Epithelial cell of esophagus (primary cell): Measurements from ENCODE around the gene CHN2.

ENCODE experiments used
- DNase-seq: peaks from one replicate; pipeline ENCODE4 v3.0.0; 2010; ENCODE audit warnings: low read depth
- H3K4me3 ChIP-seq: 2 replicates; pipeline ENCODE4 v1.5.1; 2011; ENCODE audit warnings: mild to moderate bottlenecking, low read length, control low read depth
- CTCF ChIP-seq: IDR thresholded peaks from 2 replicates; pipeline ENCODE4 v1.5.1; 2011; ENCODE audit warnings: low read depth, mild to moderate bottlenecking, low read length, control low read depth, inconsistent platforms; ENCODE audit not compliant: insufficient read depth; ENCODE audit errors: missing control alignments

Gene CHN2

GRCh38 chr7:29349362-29349761 is 154.8 kb downstream of the CHN2 start:
- no peak for TF ChIP-seq CTCF
- H3K4me3 ChIP-seq = no peak overlapping the region
- DNase-seq = peak; percentile 91

GRCh38 chr7:29350351-29350750 is 155.8 kb downstream of the CHN2 start:
- DNase-seq = no peak
- H3K4me3 ChIP-seq = no peak overlapping the region
- TF ChIP-seq CTCF = no peak

- no peak for DNase-seq
- H3K4me3 ChIP-seq = no peak overlapping the region
- TF ChIP-seq CTCF = no peak
Measured at GRCh38 chr7:29352041-29352440, 157.5 kb downstream of the CHN2 start.

- H3K4me3 ChIP-seq = no peak overlapping the region
- TF ChIP-seq CTCF = no peak
- DNase-seq = peak; percentile 55
Measured at GRCh38 chr7:29353810-29354209, 159.2 kb downstream of the CHN2 start.

GRCh38 chr7:29354340-29354739 is 159.8 kb downstream of the CHN2 start:
- no peak overlapping the region for H3K4me3 ChIP-seq
- no peak for DNase-seq
- TF ChIP-seq CTCF = no peak

GRCh38 chr7:29355388-29355787 is 160.8 kb downstream of the CHN2 start:
- no peak overlapping the region for H3K4me3 ChIP-seq
- no peak for TF ChIP-seq CTCF
- no peak for DNase-seq

GRCh38 chr7:29356631-29357030 is 162.1 kb downstream of the CHN2 start:
- DNase-seq = no peak
- TF ChIP-seq CTCF = no peak
- no peak overlapping the region for H3K4me3 ChIP-seq
